ENCODE results near the gene SOCS3.

SOCS3 gene

GRCh38 chr17:78357672-78358537, 2.0 kb downstream of the SOCS3 start:
- FAIRE-seq (no peak), DNase-seq (ENCODE audit: insufficient read length, low spot score) (peak; percentile 29)
- 0 out of 2 replicates have a peak, but pooled peaks have one; percentile 1 for TF ChIP-seq POLR2A (IDR thresholded peaks at IDR 0.05; ENCODE audit: low read depth, low read length)

- TF ChIP-seq POLR2A (IDR thresholded peaks at IDR 0.05; ENCODE audit: low read depth, low read length): peak; percentile 21; the same call in 1 of the 2 replicates
- DNase-seq (ENCODE audit: insufficient read length, low spot score): peak; percentile 68
- no peak for FAIRE-seq
Observed at GRCh38 chr17:78357177-78357586, 2.7 kb downstream of the SOCS3 start.

- FAIRE-seq (no peak), DNase-seq (ENCODE audit: insufficient read length, low spot score) (peak; percentile 80)
- no peak for TF ChIP-seq POLR2A (IDR thresholded peaks at IDR 0.05; ENCODE audit: low read depth, low read length)
Observed at GRCh38 chr17:78356101-78356713, 3.7 kb downstream of the SOCS3 start.

GRCh38 chr17:78355701-78356100, 4.2 kb downstream of the SOCS3 start:
- FAIRE-seq (no peak), DNase-seq (ENCODE audit: insufficient read length, low spot score) (no peak)
- no peak for TF ChIP-seq POLR2A (IDR thresholded peaks at IDR 0.05; ENCODE audit: low read depth, low read length)

GRCh38 chr17:78355045-78355641, 4.7 kb downstream of the SOCS3 start:
- no peak for DNase-seq (ENCODE audit: insufficient read length, low spot score)
- FAIRE-seq: no peak
- no peak for TF ChIP-seq POLR2A (IDR thresholded peaks at IDR 0.05; ENCODE audit: low read depth, low read length)

- FAIRE-seq: no peak
Observed at GRCh38 chr17:78353834-78354233, 6.0 kb downstream of the SOCS3 start.

GRCh38 chr17:78351449-78352006, 8.3 kb downstream of the SOCS3 start:
- no peak for FAIRE-seq
- peak; percentile 35 for DNase-seq (ENCODE audit: insufficient read length, low spot score)
- no peak; the same call in 1 of the 2 replicates for TF ChIP-seq POLR2A (IDR thresholded peaks at IDR 0.05; ENCODE audit: low read depth, low read length)

More at GRCh38 chr17:78353834-78354233, 6.0 kb downstream of the SOCS3 start:
- no peak for DNase-seq (ENCODE audit: insufficient read length, low spot score)
- TF ChIP-seq POLR2A (IDR thresholded peaks at IDR 0.05; ENCODE audit: low read depth, low read length): no peak

GRCh38 chr17:78349891-78350642, 9.8 kb downstream of the SOCS3 start:
- FAIRE-seq (no peak), DNase-seq (ENCODE audit: insufficient read length, low spot score) (no peak)
- no peak for TF ChIP-seq POLR2A (IDR thresholded peaks at IDR 0.05; ENCODE audit: low read depth, low read length)

GRCh38 chr17:78348055-78348770, 11.7 kb downstream of the SOCS3 start:
- TF ChIP-seq POLR2A (IDR thresholded peaks at IDR 0.05; ENCODE audit: low read depth, low read length): no peak
- FAIRE-seq: no peak
- no peak for DNase-seq (ENCODE audit: insufficient read length, low spot score)

GRCh38 chr17:78347453-78347852, 12.4 kb downstream of the SOCS3 start:
- DNase-seq (ENCODE audit: insufficient read length, low spot score) (no peak), FAIRE-seq (no peak)
- TF ChIP-seq POLR2A (IDR thresholded peaks at IDR 0.05; ENCODE audit: low read depth, low read length): no peak

GRCh38 chr17:78346605-78347250, 13.1 kb downstream of the SOCS3 start:
- FAIRE-seq (no peak), DNase-seq (ENCODE audit: insufficient read length, low spot score) (peak; percentile 53)
- no peak for TF ChIP-seq POLR2A (IDR thresholded peaks at IDR 0.05; ENCODE audit: low read depth, low read length)

- no peak for FAIRE-seq
- no peak for TF ChIP-seq POLR2A (IDR thresholded peaks at IDR 0.05; ENCODE audit: low read depth, low read length)
- DNase-seq (ENCODE audit: insufficient read length, low spot score): no peak
Observed at GRCh38 chr17:78345791-78346494, 13.9 kb downstream of the SOCS3 start.
